ENCODE measurements around the gene RANBP17. TPM values are rescaled to one million over a fixed set of nuclear protein-coding genes. Genes with fewer than 3 reads are reported as not detected.

Gene RANBP17
- total RNA-seq, 1 donor from 2014 or later, result 6.8 TPM

- Histone ChIP-seq H3K36me3 (ENCODE audit: control insufficient read depth, insufficient read depth, low read length) (no peaks in the 10 kb centered on the region), H3K4me3 (ENCODE audit: low read depth, low read length) (no peak overlapping the region), H3K27me3 (ENCODE audit: control insufficient read depth, insufficient read depth, low read length) (no peaks in the 10 kb centered on the region)
- FAIRE-seq, result no peak
- DNase-seq (ENCODE audit: low read depth), result no peak
- TF ChIP-seq, protein P1, sequence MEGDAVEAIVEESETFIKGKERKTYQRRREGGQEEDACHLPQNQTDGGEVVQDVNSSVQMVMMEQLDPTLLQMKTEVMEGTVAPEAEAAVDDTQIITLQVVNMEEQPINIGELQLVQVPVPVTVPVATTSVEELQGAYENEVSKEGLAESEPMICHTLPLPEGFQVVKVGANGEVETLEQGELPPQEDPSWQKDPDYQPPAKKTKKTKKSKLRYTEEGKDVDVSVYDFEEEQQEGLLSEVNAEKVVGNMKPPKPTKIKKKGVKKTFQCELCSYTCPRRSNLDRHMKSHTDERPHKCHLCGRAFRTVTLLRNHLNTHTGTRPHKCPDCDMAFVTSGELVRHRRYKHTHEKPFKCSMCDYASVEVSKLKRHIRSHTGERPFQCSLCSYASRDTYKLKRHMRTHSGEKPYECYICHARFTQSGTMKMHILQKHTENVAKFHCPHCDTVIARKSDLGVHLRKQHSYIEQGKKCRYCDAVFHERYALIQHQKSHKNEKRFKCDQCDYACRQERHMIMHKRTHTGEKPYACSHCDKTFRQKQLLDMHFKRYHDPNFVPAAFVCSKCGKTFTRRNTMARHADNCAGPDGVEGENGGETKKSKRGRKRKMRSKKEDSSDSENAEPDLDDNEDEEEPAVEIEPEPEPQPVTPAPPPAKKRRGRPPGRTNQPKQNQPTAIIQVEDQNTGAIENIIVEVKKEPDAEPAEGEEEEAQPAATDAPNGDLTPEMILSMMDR (IDR thresholded peaks at IDR 0.05; ENCODE audit: insufficient read depth, low read length, severe bottlenecking), result no peak
Observed at GRCh38 chr5:171226864-171227263, 365.0 kb downstream of the RANBP17 start.

- FAIRE-seq, result no peak
- DNase-seq (ENCODE audit: low read depth), result no peak
- TF ChIP-seq, protein P1 (IDR thresholded peaks at IDR 0.05; ENCODE audit: insufficient read depth, low read length, severe bottlenecking), result no peak
- Histone ChIP-seq H3K27me3 (ENCODE audit: control insufficient read depth, insufficient read depth, low read length) (no peaks in the 10 kb centered on the region), H3K4me3 (ENCODE audit: low read depth, low read length) (no peak overlapping the region), H3K36me3 (ENCODE audit: control insufficient read depth, insufficient read depth, low read length) (no peaks in the 10 kb centered on the region)
Observed at GRCh38 chr5:171236651-171237050, 374.8 kb downstream of the RANBP17 start.

DNA sequence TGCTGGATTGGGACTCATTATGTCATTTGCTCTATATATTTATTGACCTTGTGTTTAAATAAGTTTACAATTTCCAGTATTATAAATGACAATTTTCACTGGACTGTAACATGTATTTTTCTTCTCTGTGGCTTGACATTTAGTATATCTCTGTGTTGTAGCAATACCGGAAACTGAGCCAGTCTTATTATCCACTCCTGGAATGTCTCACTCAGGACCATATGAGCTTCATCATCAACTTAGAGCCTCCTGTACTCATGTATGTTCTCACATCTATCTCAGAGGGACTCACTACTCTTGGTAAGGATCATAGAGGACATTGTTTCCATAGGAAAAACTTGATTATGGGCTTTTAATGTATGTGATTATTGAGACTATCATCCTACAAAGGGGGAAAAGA is 380.7 kb downstream of the RANBP17 start:
- no peak for DNase-seq (ENCODE audit: low read depth)
- no peak overlapping the region for H3K4me3 ChIP-seq (ENCODE audit: low read depth, low read length)

GRCh38 chr5:171246231-171246630 is 384.4 kb downstream of the RANBP17 start:
- no peak for DNase-seq (ENCODE audit: low read depth)
- no peak overlapping the region for H3K4me3 ChIP-seq (ENCODE audit: low read depth, low read length)
- no peaks in the 10 kb centered on the region for H3K27me3 ChIP-seq (ENCODE audit: control insufficient read depth, insufficient read depth, low read length)
- H3K36me3 ChIP-seq (ENCODE audit: control insufficient read depth, insufficient read depth, low read length), result no peaks in the 10 kb centered on the region
- FAIRE-seq, result no peak
- TF ChIP-seq, protein P1 (IDR thresholded peaks at IDR 0.05; ENCODE audit: insufficient read depth, low read length, severe bottlenecking), result no peak

More for the DNA sequence above, 380.7 kb downstream of the RANBP17 start:
- H3K27me3 ChIP-seq (ENCODE audit: control insufficient read depth, insufficient read depth, low read length), result no peaks in the 10 kb centered on the region
- TF ChIP-seq, protein P1 (IDR thresholded peaks at IDR 0.05; ENCODE audit: insufficient read depth, low read length, severe bottlenecking), result no peak
- no peaks in the 10 kb centered on the region for H3K36me3 ChIP-seq (ENCODE audit: control insufficient read depth, insufficient read depth, low read length)
- no peak for FAIRE-seq

- no peaks in the 10 kb centered on the region for H3K36me3 ChIP-seq (ENCODE audit: control insufficient read depth, insufficient read depth, low read length)
- DNase-seq (ENCODE audit: low read depth), result no peak
- no peak for FAIRE-seq
- TF ChIP-seq, protein P1 (IDR thresholded peaks at IDR 0.05; ENCODE audit: insufficient read depth, low read length, severe bottlenecking), result no peak
- no peaks in the 10 kb centered on the region for H3K27me3 ChIP-seq (ENCODE audit: control insufficient read depth, insufficient read depth, low read length)
- no peak overlapping the region for H3K4me3 ChIP-seq (ENCODE audit: low read depth, low read length)
Observed at GRCh38 chr5:171249460-171249859, 387.6 kb downstream of the RANBP17 start.

- DNase-seq (ENCODE audit: low read depth) (no peak), FAIRE-seq (no peak)
- TF ChIP-seq, protein P1 (IDR thresholded peaks at IDR 0.05; ENCODE audit: insufficient read depth, low read length, severe bottlenecking), result no peak
- Histone ChIP-seq H3K36me3 (ENCODE audit: control insufficient read depth, insufficient read depth, low read length) (no peaks in the 10 kb centered on the region), H3K27me3 (ENCODE audit: control insufficient read depth, insufficient read depth, low read length) (no peaks in the 10 kb centered on the region), H3K4me3 (ENCODE audit: low read depth, low read length) (no peak overlapping the region)
Observed at GRCh38 chr5:171250738-171251137, 388.9 kb downstream of the RANBP17 start.
